IMR-90 (cell line): ENCODE measurements around the gene ETV3L. TPM values are rescaled to one million over a fixed set of nuclear protein-coding genes. Genes with fewer than 3 reads are reported as not detected.

ENCODE experiments used
- ATAC-seq: fragments of 200-7000 bp; cut with Tn5 transposase; 2 replicates; pipeline ENCODE4 v1.9.1; 2020; ENCODE audit warnings: low read depth, mild to moderate bottlenecking, moderate library complexity
- BruUV-seq: library from RNA; stranded (reverse); fragments of 400-500 nt; replicated peaks from 2 replicates; lab custom pipeline; 2021; lab: Mats Ljungman, UMichigan
- CTCF ChIA-PET: fragments of 300-600 bp; formaldehyde crosslinking; extraction: SDS; loops from one replicate; lab custom pipeline; 2021; ENCODE audit warnings: antibody characterized with exemption; lab: Yijun Ruan, JAX
- POLR2A ChIA-PET: fragments of 300-600 bp; sonication (Branson Sonifier 250); formaldehyde crosslinking; loops from one replicate; lab custom pipeline; 2022; ENCODE audit warnings: antibody characterized with exemption; ENCODE audit not compliant: unreplicated experiment; lab: Charles Lee
- DNase-seq: peaks from one replicate; pipeline ENCODE4 v3.0.0; 2013
- H2AFZ ChIP-seq: replicated peaks from 2 replicates; pipeline ENCODE3; 2013; ENCODE audit warnings: low read length, mild to moderate bottlenecking; ENCODE audit not compliant: poor library complexity
- H2AK5ac ChIP-seq: 2 replicates; pipeline ENCODE4 v1.6.1; 2013; ENCODE audit warnings: low read depth, low read length, inconsistent platforms
- H2AK9ac ChIP-seq: replicated peaks from 2 replicates; pipeline ENCODE3; 2013; ENCODE audit warnings: mild to moderate bottlenecking, low read depth, low read length, moderate library complexity; ENCODE audit not compliant: poor library complexity
- H2BK120ac ChIP-seq: 2 replicates; pipeline ENCODE4 v1.6.1; 2013; ENCODE audit warnings: low read depth, low read length, inconsistent platforms
- H2BK15ac ChIP-seq: 3 replicates; pipeline ENCODE4 v1.6.1; 2013; ENCODE audit warnings: low read depth, low read length, inconsistent platforms
- H2BK20ac ChIP-seq: 2 replicates; pipeline ENCODE4 v1.6.1; 2013; ENCODE audit warnings: low read depth, mild to moderate bottlenecking, inconsistent platforms, low read length, moderate library complexity
- H2BK5ac ChIP-seq: 2 replicates; pipeline ENCODE4 v1.6.1; 2013; ENCODE audit warnings: mild to moderate bottlenecking, low read depth, low read length, inconsistent platforms; ENCODE audit not compliant: poor library complexity, severe bottlenecking
- H3K14ac ChIP-seq: replicated peaks from 2 replicates; pipeline ENCODE4 v1.6.1; 2013; ENCODE audit warnings: low read depth, low read length, inconsistent platforms
- H3K18ac ChIP-seq: 2 replicates; pipeline ENCODE4 v1.6.1; 2013; ENCODE audit warnings: low read depth, low read length, control low read depth
- H3K23ac ChIP-seq: 2 replicates; pipeline ENCODE4 v1.6.1; 2013; ENCODE audit warnings: low read depth, low read length, inconsistent platforms
- H3K27ac ChIP-seq: 2 replicates; pipeline ENCODE4 v1.5.1; 2013; ENCODE audit warnings: mild to moderate bottlenecking, control low read depth, low read length; ENCODE audit not compliant: insufficient read depth
- H3K27me3 ChIP-seq: 2 replicates; pipeline ENCODE4 v1.6.1; 2013; ENCODE audit warnings: low read length; ENCODE audit not compliant: control insufficient read depth, insufficient read depth
- H3K36me3 ChIP-seq: 2 replicates; pipeline ENCODE4 v1.6.1; 2013; ENCODE audit warnings: low read length, mixed read lengths; ENCODE audit not compliant: control insufficient read depth, insufficient read depth
- H3K4ac ChIP-seq: 2 replicates; pipeline ENCODE4 v1.6.1; 2013; ENCODE audit warnings: low read depth, low read length, inconsistent platforms
- H3K4me1 ChIP-seq: 2 replicates; pipeline ENCODE4 v1.6.1; 2013; ENCODE audit warnings: low read length, mixed read lengths; ENCODE audit not compliant: control insufficient read depth, insufficient read depth
- H3K4me2 ChIP-seq: 2 replicates; pipeline ENCODE4 v1.6.1; 2013; ENCODE audit warnings: low read depth, mild to moderate bottlenecking, control low read depth, low read length, moderate library complexity
- H3K4me3 ChIP-seq: 2 replicates; pipeline ENCODE4 v1.5.1; 2013; ENCODE audit warnings: low read depth, mild to moderate bottlenecking, control low read depth, low read length, moderate library complexity; ENCODE audit not compliant: insufficient read depth
- H3K56ac ChIP-seq: 2 replicates; pipeline ENCODE4 v1.6.1; 2013; ENCODE audit warnings: low read length, inconsistent platforms; ENCODE audit not compliant: insufficient read depth; ENCODE audit errors: extremely low read depth
- H3K79me1 ChIP-seq, 2 experiments: 2 replicates each; pipeline ENCODE4 v1.6.1; 2013; ENCODE audit warnings: low read length in 2 of 2, inconsistent platforms in 1 of 2, low read depth in 1 of 2
- H3K9ac ChIP-seq: 2 replicates; pipeline ENCODE4 v1.6.1; 2013; ENCODE audit warnings: low read depth, low read length, control low read depth
- H3K9me1 ChIP-seq: 2 replicates; pipeline ENCODE4 v1.6.1; 2013; ENCODE audit warnings: low read length, inconsistent platforms; ENCODE audit not compliant: insufficient read depth
- H3K9me3 ChIP-seq: 2 replicates; pipeline ENCODE4 v1.6.1; 2013; ENCODE audit warnings: low read length; ENCODE audit not compliant: control insufficient read depth, insufficient read depth
- H4K20me1 ChIP-seq: 2 replicates; pipeline ENCODE4 v1.6.1; 2013; ENCODE audit warnings: low read length, inconsistent platforms; ENCODE audit not compliant: insufficient read depth
- H4K5ac ChIP-seq: 2 replicates; pipeline ENCODE4 v1.6.1; 2013; ENCODE audit warnings: mild to moderate bottlenecking, low read depth, low read length, control low read depth
- H4K8ac ChIP-seq, 2 experiments: 2 replicates each; pipeline ENCODE4 v1.6.1; 2013; ENCODE audit warnings: low read depth in 2 of 2, low read length in 2 of 2, control low read depth in 1 of 2, inconsistent platforms in 1 of 2
- H4K91ac ChIP-seq: 2 replicates; pipeline ENCODE4 v1.6.1; 2013; ENCODE audit warnings: low read depth, low read length, inconsistent platforms; ENCODE audit not compliant: insufficient read depth
- BHLHE40 ChIP-seq: fragments of 150-350 bp; IDR thresholded peaks from 2 replicates; pipeline ENCODE4 v1.6.1; 2016; ENCODE audit warnings: mild to moderate bottlenecking, low read depth, low read length
- CEBPB ChIP-seq: IDR thresholded peaks from 2 replicates; pipeline ENCODE4 v1.6.1; 2012; ENCODE audit warnings: low read depth, low read length, improper control_type of control experiment
- CHD1 ChIP-seq: IDR thresholded peaks from 2 replicates; pipeline ENCODE4 v1.6.1; 2012; ENCODE audit warnings: low read depth, low read length, improper control_type of control experiment
- ELK1 ChIP-seq: fragments of 150-350 bp; IDR thresholded peaks from 2 replicates; pipeline ENCODE4 v1.6.1; 2016; ENCODE audit warnings: low read depth, mild to moderate bottlenecking, low read length, moderate library complexity, borderline replicate concordance
- FOS ChIP-seq: fragments of 150-350 bp; IDR thresholded peaks from 2 replicates; pipeline ENCODE4 v1.6.1; 2016; ENCODE audit warnings: low read depth, low read length
- MAFK ChIP-seq: IDR thresholded peaks from 2 replicates; pipeline ENCODE4 v1.6.1; 2012; ENCODE audit warnings: low read depth, low read length, improper control_type of control experiment
- MAZ ChIP-seq: IDR thresholded peaks from 2 replicates; pipeline ENCODE4 v1.6.1; 2012; ENCODE audit warnings: low read depth, mild to moderate bottlenecking, low read length, improper control_type of control experiment, moderate library complexity, borderline replicate concordance
- MXI1 ChIP-seq: IDR thresholded peaks from 2 replicates; pipeline ENCODE4 v1.6.1; 2012; ENCODE audit warnings: low read depth, mild to moderate bottlenecking, low read length, moderate library complexity, borderline replicate concordance
- NFE2L2 ChIP-seq: fragments of 150-350 bp; IDR thresholded peaks from 2 replicates; pipeline ENCODE4 v1.6.1; 2016; ENCODE audit warnings: low read depth, mild to moderate bottlenecking, low read length
- POLR2A ChIP-seq: IDR thresholded peaks from 2 replicates; pipeline ENCODE4 v1.6.1; 2012; ENCODE audit warnings: mild to moderate bottlenecking, low read depth, low read length
- RAD21 ChIP-seq: IDR thresholded peaks from 2 replicates; pipeline ENCODE4 v1.6.1; 2012; ENCODE audit warnings: low read length, improper control_type of control experiment
- RCOR1 ChIP-seq: IDR thresholded peaks from 2 replicates; pipeline ENCODE4 v1.6.1; 2012; ENCODE audit warnings: mild to moderate bottlenecking, low read length, improper control_type of control experiment; ENCODE audit not compliant: insufficient replicate concordance
- RFX5 ChIP-seq: IDR thresholded peaks from 2 replicates; pipeline ENCODE4 v1.8.0; 2012; ENCODE audit warnings: low read depth, mild to moderate bottlenecking, low read length, moderate library complexity
- SMC3 ChIP-seq: fragments of 150-350 bp; IDR thresholded peaks from 2 replicates; pipeline ENCODE4 v1.6.1; 2016; ENCODE audit warnings: low read depth, mild to moderate bottlenecking, antibody characterized with exemption, low read length, moderate library complexity
- USF2 ChIP-seq: fragments of 150-350 bp; IDR thresholded peaks from 2 replicates; pipeline ENCODE4 v1.6.1; 2017; ENCODE audit warnings: mild to moderate bottlenecking, antibody characterized with exemption, low read length, low read depth
- WGBS, 2 experiments: methylation state at CpG; one replicate each; pipeline versions ENCODE4 v1.1.5 to v1.1.7; 2013; ENCODE audit warnings: missing lambda C conversion rate in 2 of 2; ENCODE audit not compliant: insufficient read length in 1 of 2; ENCODE audit errors: extremely low coverage in 2 of 2; 5-methylcytosine and 5-hydroxymethylcytosine counted together
- dilution Hi-C: fragments of 300-500 bp; cut with HindIII; formaldehyde crosslinking; loops from one replicate; pipeline ENCODE4 v1.14.3; 2018; ENCODE audit warnings: low sequenced_read_pairs; ENCODE audit not compliant: unreplicated experiment
- in situ Hi-C: fragments of 300-500 bp; cut with MboI; formaldehyde crosslinking; loops from 3 replicates; pipeline ENCODE4 v1.14.3; 2019; ENCODE audit warnings: low sequenced_read_pairs, inconsistent platforms, mixed read lengths
- intact Hi-C: fragments of 100-400 bp; cut with micrococcal nuclease; formaldehyde crosslinking; loops from 2 replicates; pipeline ENCODE4 v1.10.0; 2022
- polyA plus RNA-seq, 3 experiments: library from polyadenylated mRNA; depleted of rRNA; stranded (reverse); fragments of >200 nt; gene quantifications; 2 replicates each; pipeline ENCODE4 v1.2.3, GENCODE V29; 2012; ENCODE audit warnings: low replicate concordance in 1 of 3
- total RNA-seq: library from RNA; depleted of rRNA; stranded (reverse); fragments of >200 nt; gene quantifications from 2 replicates; pipeline ENCODE4 v1.2.3, GENCODE V29; 2012
- TF ChIP-seq, protein P1 (sequence below): conservative IDR thresholded peaks from 2 replicates; pipeline ENCODE4 v1.5.1; 2012; ENCODE audit warnings: mild to moderate bottlenecking, low read depth, low read length, improper control_type of control experiment

ETV3L gene
- total and polyA plus RNA-seq, 2 of the 4 experiments (the other 2 are of a cell fraction), result not detected

GRCh38 chr1:157142201-157142600 lies 42.6 kb upstream of the ETV3L start:
- TF ChIP-seq RFX5 (no peak), SMC3 (no peak), ELK1 (no peak), CEBPB (no peak), RAD21 (no peak), NFE2L2 (no peak), MAFK (no peak), CHD1 (no peak), FOS (no peak), POLR2A (no peak), MAZ (no peak), RCOR1 (no peak), MXI1 (no peak), USF2 (no peak), BHLHE40 (no peak)
- TF ChIP-seq, protein P1, sequence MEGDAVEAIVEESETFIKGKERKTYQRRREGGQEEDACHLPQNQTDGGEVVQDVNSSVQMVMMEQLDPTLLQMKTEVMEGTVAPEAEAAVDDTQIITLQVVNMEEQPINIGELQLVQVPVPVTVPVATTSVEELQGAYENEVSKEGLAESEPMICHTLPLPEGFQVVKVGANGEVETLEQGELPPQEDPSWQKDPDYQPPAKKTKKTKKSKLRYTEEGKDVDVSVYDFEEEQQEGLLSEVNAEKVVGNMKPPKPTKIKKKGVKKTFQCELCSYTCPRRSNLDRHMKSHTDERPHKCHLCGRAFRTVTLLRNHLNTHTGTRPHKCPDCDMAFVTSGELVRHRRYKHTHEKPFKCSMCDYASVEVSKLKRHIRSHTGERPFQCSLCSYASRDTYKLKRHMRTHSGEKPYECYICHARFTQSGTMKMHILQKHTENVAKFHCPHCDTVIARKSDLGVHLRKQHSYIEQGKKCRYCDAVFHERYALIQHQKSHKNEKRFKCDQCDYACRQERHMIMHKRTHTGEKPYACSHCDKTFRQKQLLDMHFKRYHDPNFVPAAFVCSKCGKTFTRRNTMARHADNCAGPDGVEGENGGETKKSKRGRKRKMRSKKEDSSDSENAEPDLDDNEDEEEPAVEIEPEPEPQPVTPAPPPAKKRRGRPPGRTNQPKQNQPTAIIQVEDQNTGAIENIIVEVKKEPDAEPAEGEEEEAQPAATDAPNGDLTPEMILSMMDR, result no peak
- Histone ChIP-seq H3K23ac (no peak overlapping the region), H2BK5ac (no peak overlapping the region), H3K27me3 (no peaks in the 10 kb centered on the region), H4K8ac (no peak overlapping the region), H3K36me3 (no peaks in the 10 kb centered on the region), H3K4me3 (no peak overlapping the region), H3K4me1 (peaks cover 2% of the 10 kb centered on the region; the same call in 1 of the 2 replicates), H3K56ac (no peak overlapping the region), H4K20me1 (peaks cover 7% of the 10 kb centered on the region), H3K14ac (no peak overlapping the region), H3K9me3 (no peaks in the 10 kb centered on the region), H3K4ac (no peak overlapping the region), H2BK120ac (no peak overlapping the region), H2AK5ac (no peak overlapping the region), H4K5ac (no peak overlapping the region), H3K79me1 (peaks cover 0 to 8% of the 10 kb centered on the region in 2 experiments; a peak in 2 of 4 replicates), H3K27ac (no peak overlapping the region), H3K18ac (no peak overlapping the region), H3K9me1 (no peaks in the 10 kb centered on the region), H4K91ac (no peak overlapping the region), H3K9ac (no peak overlapping the region), H2BK15ac (no peak overlapping the region), H2AK9ac (no peak overlapping the region), H3K4me2 (no peak overlapping the region), H2AFZ (peak overlapping the region; percentile 51), H2BK20ac (no peak overlapping the region)
- BruUV-seq, result no TSS peak
- dilution Hi-C loops (no loop called here), in situ Hi-C loops (no loop called here), intact Hi-C loops (no loop called here)
- ChIA-PET CTCF (interaction anchor here (0.9 to 1.0 kb wide), 2 partner anchors 13 to 52 kb away, joined by 3 read pairs; no protein-coding TSS in a partner anchor), POLR2A (no interaction called here)
- no peak for ATAC-seq
- DNase-seq, result no peak
- WGBS, 2 experiments, result no CpG with 5 or more reads among the region's 2 CpGs
